MV-4-11 (cell line): ENCODE data around the gene GPR32.
"Not testable (repeated sequence)": the region's sequence is repeated elsewhere in the genome, so short reads cannot be mapped to it uniquely, and the experiment has no call there.

Source experiments
- DNase-seq: peaks from one replicate; lab custom pipeline; 2025; lab: John Stamatoyannopoulos, UW

Gene GPR32, protein sequence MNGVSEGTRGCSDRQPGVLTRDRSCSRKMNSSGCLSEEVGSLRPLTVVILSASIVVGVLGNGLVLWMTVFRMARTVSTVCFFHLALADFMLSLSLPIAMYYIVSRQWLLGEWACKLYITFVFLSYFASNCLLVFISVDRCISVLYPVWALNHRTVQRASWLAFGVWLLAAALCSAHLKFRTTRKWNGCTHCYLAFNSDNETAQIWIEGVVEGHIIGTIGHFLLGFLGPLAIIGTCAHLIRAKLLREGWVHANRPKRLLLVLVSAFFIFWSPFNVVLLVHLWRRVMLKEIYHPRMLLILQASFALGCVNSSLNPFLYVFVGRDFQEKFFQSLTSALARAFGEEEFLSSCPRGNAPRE

DNA sequence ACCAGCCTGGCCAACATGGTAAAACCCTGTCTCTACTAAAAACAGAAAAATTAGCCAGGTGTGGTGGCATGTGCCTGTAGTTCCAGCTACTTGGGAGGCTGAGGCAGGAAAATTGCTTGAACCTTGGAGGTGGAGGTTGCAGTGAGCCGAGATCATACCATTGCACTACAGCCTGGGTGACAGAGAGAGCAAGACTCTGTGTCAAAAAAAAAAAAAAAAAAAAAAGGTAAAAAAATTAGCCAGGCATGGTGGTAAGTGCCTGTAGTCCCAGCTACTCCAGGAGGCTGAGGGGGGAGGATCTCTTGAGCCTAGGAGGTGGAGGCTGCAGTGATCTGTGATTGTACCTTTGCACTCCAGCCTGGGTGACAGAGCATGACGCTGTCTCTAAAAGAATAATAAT is at the start of gene GPR32:
Gene GPR32, plus strand, starts transcription at position 301 of the 400 bp plus-strand sequence. CDS start 137 bp downstream, outside the sequence.
- not testable (repeated sequence) for DNase-seq

DNA sequence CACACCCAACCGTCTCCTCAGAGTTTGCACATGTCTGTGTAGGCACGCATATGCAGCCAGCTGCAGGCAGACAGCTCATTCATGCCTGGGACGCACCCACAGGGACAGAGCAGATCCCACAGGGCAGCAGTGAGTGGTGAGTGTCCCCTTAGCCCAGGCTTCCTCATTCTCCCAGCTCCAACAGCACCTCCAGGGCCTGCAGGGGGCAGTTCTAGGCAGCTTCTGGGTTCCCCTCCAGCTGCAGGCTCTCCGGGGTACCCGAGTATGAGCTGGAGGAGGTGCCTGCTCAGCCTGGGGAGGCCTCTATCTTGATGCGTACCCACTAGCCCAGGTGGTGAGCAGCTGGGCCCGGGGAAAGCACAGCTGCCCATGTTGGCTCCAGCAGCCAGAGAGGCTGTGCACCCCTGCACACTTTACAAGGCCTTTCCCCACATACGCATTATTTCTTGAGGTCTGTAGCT is 49.3 kb upstream of the GPR32 start:
- DNase-seq, result peak; percentile 97

DNA sequence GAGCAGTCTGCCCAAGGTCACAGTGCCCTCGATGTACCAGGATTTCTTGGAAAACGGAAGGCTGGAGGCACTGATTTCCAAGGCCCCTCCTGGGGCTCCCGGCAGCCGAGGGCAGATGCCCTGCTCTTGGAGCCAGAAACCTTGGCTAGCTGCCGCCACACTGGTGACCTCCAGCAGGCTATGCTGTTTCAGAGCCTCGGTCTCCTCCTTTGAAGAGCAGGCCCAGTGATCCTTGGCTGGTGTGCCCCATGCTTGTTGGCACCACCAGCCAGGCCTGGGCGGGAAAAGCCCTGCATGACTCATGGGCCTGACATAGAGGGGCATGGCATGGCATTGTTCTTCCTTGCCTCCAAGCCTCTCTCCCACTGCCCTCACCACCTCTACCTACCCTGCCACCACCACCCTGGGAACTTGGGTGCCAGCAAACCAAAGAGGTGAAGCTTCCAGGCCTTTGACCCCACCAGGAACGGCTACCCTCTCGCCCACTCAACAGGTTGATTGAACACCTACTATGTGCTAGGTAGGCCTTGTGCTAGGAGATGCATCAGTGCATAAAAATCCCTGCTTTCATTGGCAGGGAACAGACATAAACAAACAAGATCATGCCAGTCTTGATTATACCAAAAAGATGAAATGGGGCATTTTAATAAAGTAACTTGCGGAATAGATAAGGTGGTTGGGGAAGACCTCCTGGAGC is 48.7 kb upstream of the GPR32 start:
- DNase-seq, result no peak

DNA sequence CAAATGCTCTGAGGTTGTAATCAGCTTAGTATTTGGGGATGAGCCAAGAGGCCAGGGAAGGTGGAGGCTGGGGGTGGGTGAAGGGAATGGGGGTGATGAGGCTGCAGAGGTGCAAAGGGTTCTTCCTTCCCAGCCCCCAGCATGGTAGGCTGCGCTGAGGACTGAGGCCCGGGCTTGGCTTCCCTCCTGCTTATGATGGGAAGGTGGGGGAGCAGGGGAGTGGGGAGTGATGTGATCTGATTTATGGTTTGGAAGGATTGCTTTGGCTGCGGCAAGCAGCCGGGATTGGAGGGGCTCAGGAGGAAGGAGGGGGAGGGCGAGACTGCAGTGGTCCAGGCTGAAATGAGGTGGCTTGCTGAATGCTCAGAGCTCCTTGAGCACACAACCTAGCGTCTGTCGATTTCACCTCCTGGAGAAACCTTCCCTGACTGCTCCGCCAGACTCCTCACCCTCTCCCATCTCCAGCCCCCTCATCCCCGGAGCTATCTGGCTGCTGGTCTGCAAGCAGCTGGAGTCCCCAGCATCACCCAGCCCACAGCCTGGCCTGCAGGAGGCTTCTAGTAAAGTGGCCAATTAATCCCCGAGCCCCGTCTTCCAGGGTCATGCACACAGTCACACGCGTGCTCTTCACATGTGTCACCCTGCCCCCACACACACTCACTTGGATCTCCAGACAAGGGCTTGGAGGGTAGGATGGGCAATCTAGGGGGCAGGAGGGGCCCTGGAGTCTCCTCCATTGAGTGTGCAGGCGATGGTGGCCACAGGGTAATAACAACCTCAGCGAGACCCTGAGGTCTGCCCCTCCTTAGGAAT is 47.9 kb upstream of the GPR32 start:
- DNase-seq, result peak; percentile 63

DNA sequence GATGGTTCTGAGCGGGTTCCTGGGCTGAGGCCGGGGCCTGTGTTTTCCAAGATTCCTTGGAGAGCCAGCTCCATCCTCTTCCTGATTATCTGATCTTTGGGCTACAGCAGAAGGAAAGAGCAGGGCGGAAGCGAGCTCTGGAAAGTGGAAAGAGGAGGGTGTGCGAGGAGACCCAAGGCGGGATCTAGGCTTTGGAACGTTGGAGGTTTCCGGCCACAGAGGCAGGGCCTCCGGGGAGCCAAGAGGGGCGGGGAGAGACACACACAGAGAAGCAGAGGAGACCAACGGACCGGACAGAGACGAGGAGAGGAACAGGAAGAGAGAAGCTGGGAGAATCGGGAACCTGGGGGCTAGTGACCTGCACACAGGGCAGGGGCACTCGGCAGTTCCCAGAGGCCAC is 47.2 kb upstream of the GPR32 start, which contains the start of gene CLEC11A:
Gene CLEC11A, plus strand, starts transcription at position 296 of the 400 bp plus-strand sequence. CDS start 162 bp downstream, outside the sequence.
- DNase-seq, result peak; percentile 97

DNA sequence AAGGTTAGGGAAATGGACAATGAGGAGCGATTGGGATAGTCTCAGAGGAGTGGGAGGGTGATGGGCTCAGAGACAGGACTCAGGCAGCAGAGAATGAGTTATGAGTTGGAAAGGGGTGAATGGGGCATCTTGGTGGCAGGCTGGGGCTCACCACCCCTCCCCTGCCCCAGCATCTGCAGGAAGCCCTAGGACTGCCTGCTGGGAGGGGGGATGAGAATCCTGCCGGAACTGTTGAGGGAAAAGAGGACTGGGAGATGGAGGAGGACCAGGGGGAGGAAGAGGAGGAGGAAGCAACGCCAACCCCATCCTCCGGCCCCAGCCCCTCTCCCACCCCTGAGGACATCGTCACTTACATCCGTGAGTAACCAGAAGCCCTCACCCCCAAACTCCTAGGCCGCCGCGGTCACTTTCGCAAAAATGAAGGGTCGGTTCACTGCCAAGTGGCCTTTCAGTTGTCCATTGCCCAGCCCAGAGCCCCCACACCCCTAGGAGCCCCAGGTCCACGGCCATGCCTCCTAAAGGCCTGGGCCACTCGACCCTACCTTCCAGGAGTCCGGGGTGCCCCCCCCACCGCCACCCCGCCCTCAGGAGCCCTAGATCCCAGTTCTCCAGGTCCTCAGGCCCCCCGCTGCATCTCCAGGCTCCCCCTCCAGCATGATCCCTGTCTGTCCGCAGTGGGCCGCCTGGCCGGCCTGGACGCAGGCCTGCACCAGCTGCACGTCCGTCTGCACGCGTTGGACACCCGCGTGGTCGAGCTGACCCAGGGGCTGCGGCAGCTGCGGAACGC is 46.3 kb upstream of the GPR32 start:
- peak; percentile 31 for DNase-seq

DNA sequence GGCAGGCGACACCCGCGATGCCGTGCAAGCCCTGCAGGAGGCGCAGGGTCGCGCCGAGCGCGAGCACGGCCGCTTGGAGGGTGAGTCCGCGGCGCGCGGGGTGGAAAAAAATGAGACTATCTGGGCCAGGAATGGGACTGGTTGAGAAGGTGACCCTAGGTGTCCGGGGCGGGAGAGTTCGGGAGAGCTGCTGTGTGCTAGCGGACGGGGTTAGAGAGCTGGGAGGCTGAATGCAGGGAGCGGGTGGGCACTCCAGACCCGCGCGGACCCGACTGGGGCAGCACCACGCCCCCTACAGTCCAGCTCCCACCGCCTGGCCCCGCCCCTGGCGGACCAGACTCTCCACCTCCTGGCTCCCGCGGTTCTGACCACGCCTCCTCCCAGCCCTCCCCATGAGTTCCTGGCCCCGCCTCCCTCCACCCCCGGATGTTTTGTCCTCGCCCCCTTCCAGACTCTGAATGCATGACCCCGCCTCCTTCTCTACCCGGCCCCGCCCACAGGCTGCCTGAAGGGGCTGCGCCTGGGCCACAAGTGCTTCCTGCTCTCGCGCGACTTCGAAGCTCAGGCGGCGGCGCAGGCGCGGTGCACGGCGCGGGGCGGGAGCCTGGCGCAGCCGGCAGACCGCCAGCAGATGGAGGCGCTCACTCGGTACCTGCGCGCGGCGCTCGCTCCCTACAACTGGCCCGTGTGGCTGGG is 45.6 kb upstream of the GPR32 start:
- DNase-seq, result peak; percentile 99

DNA sequence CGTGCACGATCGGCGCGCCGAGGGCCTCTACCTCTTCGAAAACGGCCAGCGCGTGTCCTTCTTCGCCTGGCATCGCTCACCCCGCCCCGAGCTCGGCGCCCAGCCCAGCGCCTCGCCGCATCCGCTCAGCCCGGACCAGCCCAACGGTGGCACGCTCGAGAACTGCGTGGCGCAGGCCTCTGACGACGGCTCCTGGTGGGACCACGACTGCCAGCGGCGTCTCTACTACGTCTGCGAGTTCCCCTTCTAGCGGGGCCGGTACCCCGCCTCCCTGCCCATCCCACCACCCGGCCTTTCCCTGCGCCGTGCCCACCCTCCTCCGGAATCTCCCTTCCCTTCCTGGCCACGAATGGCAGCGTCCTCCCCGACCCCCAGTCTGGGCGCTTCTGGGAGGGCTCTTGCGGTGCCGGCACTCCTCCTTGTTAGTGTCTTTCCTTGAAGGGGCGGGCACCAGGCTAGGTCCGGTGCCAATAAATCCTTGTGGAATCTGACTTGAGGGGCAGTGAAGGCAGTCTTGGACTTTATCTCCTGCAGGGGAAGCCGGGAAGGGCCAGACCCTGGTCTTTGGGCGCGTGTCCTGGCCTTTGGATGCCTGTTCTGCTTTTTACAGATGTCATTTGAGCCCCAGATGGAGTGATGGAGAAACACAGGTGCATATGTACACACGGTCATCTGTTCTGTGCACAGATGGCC is 44.9 kb upstream of the GPR32 start:
- DNase-seq, result no peak

DNA sequence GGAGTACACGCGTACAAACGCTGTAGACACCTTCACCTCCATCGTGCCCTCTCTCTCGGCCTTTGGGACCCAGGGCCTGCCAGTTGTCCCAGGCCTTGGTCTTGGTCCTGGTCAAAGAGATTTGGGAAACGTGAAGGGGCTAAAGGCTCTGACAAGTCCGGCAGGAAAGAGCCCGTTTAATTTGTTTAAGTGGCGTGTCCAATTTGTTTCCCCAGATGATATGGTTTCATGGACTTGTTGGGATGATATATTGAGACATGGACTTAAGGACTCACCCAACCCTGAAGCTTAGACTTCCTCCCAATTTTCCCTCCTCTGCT is 44.4 kb upstream of the GPR32 start:
- no peak for DNase-seq

DNA sequence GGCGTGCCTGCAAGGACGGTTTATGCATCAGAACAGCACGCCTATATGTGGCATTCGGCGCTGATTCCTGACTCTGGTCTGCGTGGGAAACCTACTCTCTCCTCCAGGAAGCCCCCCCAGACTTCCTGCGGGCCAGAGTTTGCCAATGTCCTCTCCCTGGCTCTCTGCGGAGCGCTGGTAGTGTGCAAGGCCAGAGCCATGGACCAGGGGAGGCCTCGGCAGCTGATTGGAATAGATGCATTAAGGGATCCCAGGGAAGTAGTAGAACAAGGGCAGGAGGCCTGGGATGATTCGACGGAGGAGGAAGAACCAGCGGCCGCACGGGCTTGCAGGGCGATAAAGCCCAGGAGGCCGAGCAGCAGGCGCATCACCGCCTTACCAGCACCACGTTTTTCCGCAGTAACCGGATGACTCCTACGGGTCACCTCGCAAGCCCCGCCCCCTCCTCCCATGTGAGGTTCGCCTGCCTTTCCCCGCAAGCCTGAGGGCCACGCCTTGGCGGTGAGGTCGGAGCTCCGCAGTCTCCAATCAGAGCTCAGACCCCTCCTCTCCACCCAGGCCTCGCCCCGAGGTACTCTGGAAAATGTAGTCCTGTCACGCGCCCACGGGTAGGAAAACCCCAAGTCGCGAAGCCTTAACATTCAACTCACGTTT is 42.1 kb upstream of the GPR32 start:
- peak; percentile 99 for DNase-seq

DNA sequence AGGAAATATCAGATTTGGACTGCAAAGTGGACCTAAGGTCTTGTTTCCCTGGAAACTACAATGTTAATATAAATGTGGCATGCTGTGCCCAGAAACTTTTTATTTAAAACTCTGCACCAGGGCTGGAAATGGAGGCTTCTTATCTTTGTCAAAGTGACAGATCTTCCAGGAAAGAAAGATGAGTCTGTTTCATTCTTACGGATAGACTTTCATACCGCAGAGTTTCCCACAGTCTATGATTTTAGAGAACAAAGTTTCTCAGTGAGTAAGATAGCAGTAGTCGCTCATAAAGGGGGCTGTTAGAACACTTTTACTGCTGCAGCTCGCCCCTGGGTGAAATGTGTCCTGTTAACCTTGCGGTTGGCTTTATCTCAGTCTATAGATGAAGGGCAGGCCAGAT is 40.4 kb upstream of the GPR32 start:
- peak; percentile 72 for DNase-seq

DNA sequence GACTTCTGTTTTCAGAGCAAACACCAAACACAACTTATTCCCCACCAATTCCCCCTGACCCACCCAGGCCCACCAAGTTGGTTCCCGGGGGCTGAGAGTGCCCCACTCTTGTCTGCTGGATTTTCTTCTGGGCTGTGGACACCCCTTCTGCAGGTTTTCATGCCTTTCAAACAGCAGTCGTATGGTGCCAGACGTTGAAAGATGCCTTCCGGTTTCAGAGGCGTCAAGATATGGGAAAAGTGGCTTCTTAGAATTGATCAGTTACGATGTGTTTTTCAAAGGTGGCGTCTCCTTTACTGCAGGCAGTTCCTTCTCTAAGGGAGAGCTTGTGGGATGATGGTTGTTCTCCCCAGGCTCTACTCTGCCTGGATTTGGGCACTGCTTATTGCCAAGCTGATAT is 34.4 kb upstream of the GPR32 start:
- DNase-seq, result no peak

DNA sequence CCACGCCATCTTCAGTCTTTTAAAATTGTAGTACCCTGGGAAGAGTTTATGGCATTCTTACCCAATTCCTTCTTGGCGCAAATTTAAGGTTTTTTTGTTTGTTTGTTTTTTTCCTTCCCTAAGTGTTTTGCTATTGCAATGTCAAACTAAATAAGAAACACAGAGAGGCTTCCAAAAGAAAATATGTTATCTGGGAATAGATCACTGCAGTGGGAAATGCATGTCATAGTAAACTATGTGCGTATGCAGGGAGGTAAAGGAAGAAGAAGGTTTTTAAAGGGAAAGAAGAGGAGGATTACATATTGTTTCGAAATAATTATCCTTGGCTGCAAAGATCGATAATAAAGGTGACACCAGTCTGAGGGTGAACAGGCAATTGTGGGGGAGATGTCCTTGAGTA is 33.9 kb upstream of the GPR32 start:
- DNase-seq, result no peak

DNA sequence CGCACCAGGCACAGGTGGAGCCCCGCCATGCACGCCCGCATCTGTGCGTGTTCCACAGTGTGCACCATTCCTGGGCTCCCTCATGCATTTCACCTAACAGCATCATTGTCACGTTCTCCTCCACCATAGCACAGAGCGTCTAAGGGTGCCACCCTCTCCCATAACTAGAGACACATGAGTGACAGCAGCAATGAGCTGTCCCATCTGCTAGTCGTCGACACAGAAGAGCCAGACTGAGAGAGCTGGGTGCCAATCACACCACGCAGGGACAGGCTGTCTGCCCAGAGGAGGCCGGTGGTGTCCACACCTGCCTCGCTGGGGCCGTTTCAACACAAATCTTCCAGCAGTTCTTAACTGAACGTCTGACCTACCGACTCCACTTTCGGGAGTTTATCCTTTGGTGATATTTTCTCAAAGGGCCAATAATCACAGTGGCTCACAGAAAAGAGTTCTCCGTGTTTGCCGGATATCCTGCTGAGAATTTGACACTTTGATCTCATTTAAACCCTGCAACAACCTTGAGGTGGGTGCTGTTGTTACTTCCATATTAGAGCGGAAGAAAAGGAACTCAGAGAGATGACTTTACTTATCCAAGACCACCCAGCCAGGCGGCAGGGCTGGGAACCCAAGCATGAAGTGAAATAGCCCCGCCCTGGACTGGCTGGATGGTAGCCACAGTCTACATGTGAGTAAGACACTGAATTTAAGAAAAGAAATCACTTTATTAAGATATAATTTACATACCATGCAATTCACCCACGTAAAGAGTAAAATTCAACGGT is 30.9 kb upstream of the GPR32 start:
- peak; percentile 79 for DNase-seq

DNA sequence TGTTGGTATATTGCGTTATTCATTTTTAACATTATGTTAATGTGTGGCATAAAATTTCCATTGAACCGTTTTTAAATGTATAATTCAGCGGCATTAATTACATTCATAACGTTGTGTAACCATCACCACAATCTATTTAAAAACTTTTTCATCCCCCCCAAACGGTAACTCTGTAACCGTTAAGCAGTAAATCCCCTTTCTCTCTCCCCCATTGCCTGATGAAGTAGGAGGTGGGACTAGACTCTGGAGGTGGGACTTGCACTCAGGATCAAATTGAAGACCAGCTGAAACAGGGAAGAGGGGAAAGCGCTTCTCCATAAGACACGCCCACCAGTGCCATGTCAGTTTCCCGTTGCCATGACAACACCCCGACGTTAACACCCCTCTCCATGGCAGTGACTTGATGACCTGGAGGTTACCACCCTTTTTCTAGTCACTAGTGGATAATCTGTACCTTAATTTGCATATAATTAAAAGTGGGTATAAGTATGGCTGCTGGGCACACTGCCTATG is 30.3 kb upstream of the GPR32 start:
- peak; percentile 99 for DNase-seq

DNA sequence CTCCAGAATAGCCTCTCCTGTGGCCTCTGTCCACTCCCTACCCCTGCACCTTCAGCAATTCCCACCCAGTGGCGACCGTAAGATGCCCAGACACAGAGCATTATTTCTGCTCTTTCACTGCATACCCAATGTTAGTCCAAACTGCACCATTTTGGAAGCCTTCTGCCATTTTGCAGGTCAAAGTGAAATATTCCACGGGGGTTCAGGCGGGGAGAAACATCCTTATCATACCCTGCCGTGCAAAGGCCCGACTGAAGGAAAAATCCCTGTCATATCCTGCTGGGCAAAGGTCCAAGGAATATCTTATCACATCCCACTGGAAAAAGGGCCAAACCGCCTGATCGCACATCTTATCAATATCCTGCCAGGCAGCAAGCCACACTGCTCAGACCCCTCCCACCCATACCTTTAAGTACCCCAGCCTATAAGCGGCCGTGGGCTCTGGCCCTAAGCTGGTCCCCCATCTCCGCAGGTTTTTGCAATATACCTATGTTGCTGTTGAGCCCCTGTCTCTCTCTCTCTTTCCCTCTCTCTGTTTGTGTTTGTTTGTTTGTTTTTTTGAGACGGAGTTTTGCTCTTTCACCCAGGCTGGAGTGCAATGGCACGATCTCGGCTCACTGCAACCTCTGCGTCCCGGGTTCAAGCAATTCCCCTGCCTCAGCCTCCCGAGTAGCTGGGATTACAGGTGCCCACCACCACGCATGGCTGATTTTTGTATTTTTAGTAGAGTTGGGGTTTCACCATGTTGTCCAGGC is 28.9 kb upstream of the GPR32 start:
- DNase-seq, result no peak

DNA sequence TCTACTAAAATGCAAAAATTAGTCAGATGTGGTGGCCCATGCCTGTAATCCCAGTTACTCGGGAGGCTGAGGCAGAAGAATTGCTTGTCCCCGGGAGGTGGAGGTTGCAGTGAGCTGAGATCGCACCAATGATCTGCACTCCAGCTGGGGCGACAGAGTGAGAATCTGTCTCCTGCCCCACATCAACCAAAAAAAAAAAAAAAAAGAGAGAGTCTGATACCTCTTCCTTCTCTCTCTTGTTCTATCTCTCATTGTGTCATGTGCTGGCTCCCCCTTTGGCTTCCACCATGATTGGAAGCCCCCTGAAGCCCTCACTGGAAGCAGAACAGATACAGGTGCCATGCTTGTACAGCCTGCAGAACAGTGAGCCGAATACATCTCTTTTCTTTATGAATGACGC is 26.7 kb upstream of the GPR32 start:
- DNase-seq, result no peak

DNA sequence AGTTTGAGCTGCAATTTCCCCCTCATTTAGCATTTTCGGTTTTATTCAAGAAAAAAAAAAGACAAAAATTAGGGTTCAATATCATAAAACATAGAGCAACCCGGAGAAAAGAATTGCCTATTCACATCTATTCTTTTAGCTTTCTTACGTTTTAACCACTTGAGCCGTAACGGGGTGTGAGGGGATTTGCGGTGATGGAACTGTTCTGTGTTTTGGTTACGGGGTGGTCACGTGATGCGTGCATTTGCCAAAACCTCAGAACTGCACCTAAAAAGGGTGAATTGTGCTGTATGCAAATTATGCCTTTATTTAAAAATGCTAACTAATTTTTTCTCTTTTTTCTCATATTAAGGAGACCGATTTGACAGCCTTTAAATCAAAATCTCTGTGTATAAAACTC is 25.0 kb upstream of the GPR32 start:
- DNase-seq, result peak; percentile 69
